ENCODE results near the gene FARSA.

Gene FARSA

DNA sequence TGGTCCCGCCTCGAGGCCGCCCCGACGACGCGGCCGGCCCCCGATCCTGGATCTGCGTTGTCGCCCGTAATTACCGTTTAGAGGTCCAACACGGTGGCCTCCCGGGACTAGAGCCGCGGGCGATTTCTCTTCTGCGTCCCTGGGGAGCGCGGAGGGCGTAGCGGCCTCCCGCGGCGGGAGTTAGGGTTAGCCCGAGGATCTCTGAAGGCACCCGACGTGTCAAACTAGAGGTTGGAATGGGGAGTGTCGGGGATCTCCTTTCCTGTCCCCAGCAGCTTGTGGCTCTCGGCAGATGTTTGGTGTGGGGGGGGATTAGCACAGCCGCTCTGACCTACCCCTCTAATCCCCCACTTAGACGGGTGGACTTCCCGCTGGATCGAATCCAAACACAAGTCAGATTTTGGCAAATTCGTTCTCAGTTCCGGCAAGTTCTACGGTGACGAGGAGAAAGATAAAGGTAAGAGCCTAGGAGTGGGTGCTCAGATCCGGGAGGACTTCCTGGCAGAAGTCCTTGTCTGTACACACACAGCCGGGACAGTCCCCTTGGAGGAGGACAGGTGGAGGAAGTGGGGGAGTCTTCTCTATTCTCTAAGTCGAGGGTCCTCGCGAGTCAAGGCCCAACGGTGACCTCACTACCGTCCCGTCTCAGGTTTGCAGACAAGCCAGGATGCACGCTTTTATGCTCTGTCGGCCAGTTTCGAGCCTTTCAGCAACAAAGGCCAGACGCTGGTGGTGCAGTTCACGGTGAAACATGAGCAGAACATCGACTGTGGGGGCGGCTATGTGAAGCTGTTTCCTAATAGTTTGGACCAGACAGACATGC lies 5.5 kb upstream of the FARSA start:
- Histone ChIP-seq H3K79me1 (replicated peaks; ENCODE audit: low read length, poor library complexity, severe bottlenecking) (no peaks in the 10 kb centered on the region), H3K4ac (ENCODE audit: low read depth in 1 of 2, low read length in 2 of 2) (peak overlapping the region; percentile 90 to 96), H3K27me3 (ENCODE audit: control insufficient read depth in 1 of 2, insufficient read depth in 1 of 2, low read length in 2 of 2) (no peaks in the 10 kb centered on the region), H3K23ac (ENCODE audit: low read length in 2 of 2) (peak overlapping the region in 1 of 2 experiments; percentile 66), H2AFZ (ENCODE audit: low read depth, low read length) (no peak overlapping the region), H2BK120ac (ENCODE audit: low read depth, low read length) (peak overlapping the region; percentile 9), H2BK15ac (ENCODE audit: low read depth, poor library complexity, severe bottlenecking) (peak overlapping the region; percentile 34), H4K8ac (ENCODE audit: low read length) (peak overlapping the region; percentile 93), H3K4me1 (ENCODE audit: control insufficient read depth, insufficient read depth, low read depth, low read length) (peaks cover 32% of the 10 kb centered on the region), H2BK12ac (ENCODE audit: low read length in 2 of 2) (peak overlapping the region in 1 of 2 experiments; percentile 10), H3K18ac (ENCODE audit: low read depth in 1 of 2, low read length in 2 of 2) (peak overlapping the region; percentile 88 to 99), H4K91ac (ENCODE audit: low read length) (peak overlapping the region; percentile 97), H2BK5ac (ENCODE audit: low read depth, low read length, poor library complexity, severe bottlenecking) (peak overlapping the region; percentile 71), H3K27ac (ENCODE audit: low read length, poor library complexity, severe bottlenecking) (peak overlapping the region; percentile 73), H3K4me2 (ENCODE audit: low read length, poor library complexity, severe bottlenecking) (peak overlapping the region; percentile 70), H3K14ac (ENCODE audit: low read length in 2 of 2) (peak overlapping the region; percentile 98), H3K4me3 (ENCODE audit: insufficient read depth in 1 of 2, low read depth in 1 of 2, low read length in 2 of 2) (peak overlapping the region; percentile 98 to 99), H3K36me3 (ENCODE audit: control insufficient read depth in 1 of 2, insufficient read depth in 2 of 2, low read depth in 1 of 2, low read length in 2 of 2) (peaks cover 40 to 45% of the 10 kb centered on the region in 2 experiments), H2AK5ac (ENCODE audit: low read length, severe bottlenecking) (peak overlapping the region; percentile 78), H3K9ac (ENCODE audit: low read length) (peak overlapping the region; percentile 97), H3K9me3 (ENCODE audit: control insufficient read depth, low read length) (no peaks in the 10 kb centered on the region)
- DNase-seq, result peak; percentile 58
- WGBS, result 1% methylated on average over 50 of the region's 54 CpGs

DNA sequence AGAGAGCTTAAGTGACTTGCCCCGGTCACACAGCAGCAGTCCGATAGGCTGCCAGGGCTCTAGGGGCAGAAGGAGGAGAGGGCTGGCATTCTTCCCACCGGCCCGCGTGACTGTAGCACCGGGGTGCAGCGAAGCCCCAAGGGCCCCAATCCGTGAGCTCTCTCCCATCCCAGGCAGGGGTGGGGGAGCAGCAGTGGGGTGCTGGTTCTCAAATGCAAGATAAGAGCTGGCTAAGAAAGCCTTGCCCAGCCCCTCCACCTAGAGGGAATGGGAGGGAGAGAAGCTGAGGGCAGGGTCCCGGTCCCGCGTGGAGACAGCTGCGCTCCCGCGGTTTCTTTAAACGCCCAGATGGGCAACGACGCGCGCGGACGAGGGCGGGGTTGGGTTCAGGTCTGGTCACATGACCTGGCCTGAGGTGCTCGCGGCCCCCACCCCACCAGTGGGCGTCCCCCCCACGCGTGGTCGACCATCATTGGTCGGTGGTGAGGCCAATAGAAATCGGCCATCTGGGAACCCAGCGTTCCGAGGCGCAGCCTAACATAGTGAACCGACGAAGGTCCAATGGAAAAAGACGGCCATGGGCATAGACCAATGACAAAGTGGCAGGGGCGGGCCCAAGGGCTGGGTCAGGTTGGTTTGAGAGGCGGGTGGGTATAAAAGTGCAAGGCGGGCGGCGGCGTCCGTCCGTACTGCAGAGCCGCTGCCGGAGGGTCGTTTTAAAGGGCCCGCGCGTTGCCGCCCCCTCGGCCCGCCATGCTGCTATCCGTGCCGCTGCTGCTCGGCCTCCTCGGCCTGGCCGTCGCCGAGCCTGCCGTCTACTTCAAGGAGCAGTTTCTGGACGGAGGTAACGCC lies 4.6 kb upstream of the FARSA start, which contains the start of gene CALR:
Gene CALR (plus strand): TSS at position 683 of the 852 bp plus-strand sequence. CDS start 71 bp downstream, at position 754.
- Histone ChIP-seq H3K14ac (ENCODE audit: low read length in 2 of 2) (peak within 1 kb of the TSS; percentile 98), H2BK5ac (ENCODE audit: low read depth, low read length, poor library complexity, severe bottlenecking) (peak within 1 kb of the TSS; percentile 71), H4K8ac (ENCODE audit: low read length) (peak within 1 kb of the TSS; percentile 93), H2BK120ac (ENCODE audit: low read depth, low read length) (peak within 1 kb of the TSS; percentile 45), H3K4me1 (ENCODE audit: control insufficient read depth, insufficient read depth, low read depth, low read length) (peaks cover 33% of the 10 kb centered on the region), H3K9me3 (ENCODE audit: control insufficient read depth, low read length) (no peaks in the 10 kb centered on the region), H4K91ac (ENCODE audit: low read length) (peak within 1 kb of the TSS; percentile 97), H3K4me2 (ENCODE audit: low read length, poor library complexity, severe bottlenecking) (peak within 1 kb of the TSS; percentile 99), H3K27ac (ENCODE audit: low read length, poor library complexity, severe bottlenecking) (peak within 1 kb of the TSS; percentile 73), H3K4me3 (ENCODE audit: insufficient read depth in 1 of 2, low read depth in 1 of 2, low read length in 2 of 2) (peak within 1 kb of the TSS; percentile 98 to 99), H3K79me1 (replicated peaks; ENCODE audit: low read length, poor library complexity, severe bottlenecking) (no peaks in the 10 kb centered on the region), H2BK15ac (ENCODE audit: low read depth, poor library complexity, severe bottlenecking) (peak within 1 kb of the TSS; percentile 34), H2AK5ac (ENCODE audit: low read length, severe bottlenecking) (peak within 1 kb of the TSS; percentile 78), H3K36me3 (ENCODE audit: control insufficient read depth in 1 of 2, insufficient read depth in 2 of 2, low read depth in 1 of 2, low read length in 2 of 2) (peaks cover 32 to 37% of the 10 kb centered on the region in 2 experiments), H3K4ac (ENCODE audit: low read depth in 1 of 2, low read length in 2 of 2) (peak within 1 kb of the TSS; percentile 90 to 96), H3K9ac (ENCODE audit: low read length) (peak within 1 kb of the TSS; percentile 97), H3K27me3 (ENCODE audit: control insufficient read depth in 1 of 2, insufficient read depth in 1 of 2, low read length in 2 of 2) (no peaks in the 10 kb centered on the region), H3K18ac (ENCODE audit: low read depth in 1 of 2, low read length in 2 of 2) (peak within 1 kb of the TSS; percentile 88 to 99), H2AFZ (ENCODE audit: low read depth, low read length) (peak within 1 kb of the TSS; percentile 87), H2BK12ac (ENCODE audit: low read length in 2 of 2) (peak within 1 kb of the TSS; percentile 44 to 87), H3K23ac (ENCODE audit: low read length in 2 of 2) (peak within 1 kb of the TSS in 1 of 2 experiments; percentile 66)
- WGBS, result under 1% methylated on average over 62 of the region's 63 CpGs
- DNase-seq, result peak; percentile 100

DNA sequence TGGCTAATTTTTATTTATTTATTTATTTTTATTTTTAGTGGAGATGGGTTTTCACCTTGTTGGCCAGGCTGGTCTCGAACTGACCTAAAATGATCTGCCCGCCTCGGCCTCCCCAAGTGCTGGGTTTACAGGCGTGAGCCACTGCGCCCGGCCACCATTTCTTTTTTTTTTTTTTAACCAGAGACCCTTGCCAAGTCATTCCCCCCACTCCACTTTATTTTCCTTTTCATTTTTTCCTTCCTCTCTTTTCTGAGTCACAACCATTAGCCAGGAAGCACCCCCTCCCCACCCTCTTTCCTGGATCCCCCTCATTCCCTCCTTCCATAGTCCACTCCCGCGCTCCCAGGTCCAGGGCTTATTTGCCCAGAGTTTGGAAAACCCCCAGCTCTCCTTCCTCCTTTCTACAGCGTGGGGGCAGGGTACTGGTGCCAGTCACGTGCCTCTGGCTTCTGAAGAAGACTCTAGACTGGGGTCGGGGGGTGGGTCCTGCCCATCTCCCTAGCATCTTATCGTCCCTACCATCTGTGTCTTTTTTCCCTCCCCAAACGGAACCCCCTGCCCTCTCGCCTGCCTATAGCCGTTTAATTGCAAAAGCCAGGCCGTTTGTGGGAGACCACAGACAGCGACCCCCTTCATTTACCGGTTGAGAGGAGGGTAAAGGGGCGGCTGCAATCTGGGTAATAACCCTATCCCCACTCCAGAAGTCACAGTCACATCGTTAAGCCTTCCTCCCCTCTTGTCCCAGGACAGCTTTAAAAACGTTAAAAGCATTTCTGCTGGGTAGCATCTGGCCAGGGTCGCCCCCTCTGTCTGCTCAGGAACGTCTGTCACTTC lies 3.8 kb upstream of the FARSA start:
- Histone ChIP-seq H3K4ac (ENCODE audit: low read depth in 1 of 2, low read length in 2 of 2) (peak overlapping the region in 1 of 2 experiments; percentile 40), H3K4me2 (ENCODE audit: low read length, poor library complexity, severe bottlenecking) (peak overlapping the region; percentile 99), H3K9me3 (ENCODE audit: control insufficient read depth, low read length) (no peaks in the 10 kb centered on the region), H2BK12ac (ENCODE audit: low read length in 2 of 2) (peak overlapping the region; percentile 44 to 45), H2AFZ (ENCODE audit: low read depth, low read length) (peak overlapping the region; percentile 87), H3K27ac (ENCODE audit: low read length, poor library complexity, severe bottlenecking) (peak overlapping the region; percentile 21), H3K4me3 (ENCODE audit: insufficient read depth in 1 of 2, low read depth in 1 of 2, low read length in 2 of 2) (peak overlapping the region; percentile 43 to 98), H3K9ac (ENCODE audit: low read length) (peak overlapping the region; percentile 97), H3K79me1 (replicated peaks; ENCODE audit: low read length, poor library complexity, severe bottlenecking) (no peaks in the 10 kb centered on the region), H3K36me3 (ENCODE audit: control insufficient read depth in 1 of 2, insufficient read depth in 2 of 2, low read depth in 1 of 2, low read length in 2 of 2) (peaks cover 25 to 30% of the 10 kb centered on the region in 2 experiments), H4K91ac (ENCODE audit: low read length) (peak overlapping the region; percentile 78), H3K4me1 (ENCODE audit: control insufficient read depth, insufficient read depth, low read depth, low read length) (peaks cover 34% of the 10 kb centered on the region), H3K23ac (ENCODE audit: low read length in 2 of 2) (no peak overlapping the region), H3K18ac (ENCODE audit: low read depth in 1 of 2, low read length in 2 of 2) (peak overlapping the region; percentile 40 to 80), H2BK15ac (ENCODE audit: low read depth, poor library complexity, severe bottlenecking) (no peak overlapping the region), H2BK5ac (ENCODE audit: low read depth, low read length, poor library complexity, severe bottlenecking) (no peak overlapping the region), H4K8ac (ENCODE audit: low read length) (peak overlapping the region; percentile 77), H2AK5ac (ENCODE audit: low read length, severe bottlenecking) (peak overlapping the region; percentile 20), H3K14ac (ENCODE audit: low read length in 2 of 2) (no peak overlapping the region), H3K27me3 (ENCODE audit: control insufficient read depth in 1 of 2, insufficient read depth in 1 of 2, low read length in 2 of 2) (no peaks in the 10 kb centered on the region), H2BK120ac (ENCODE audit: low read depth, low read length) (peak overlapping the region; percentile 45)
- peak; percentile 55 for DNase-seq
- 32% methylated on average over 22 of the region's 23 CpGs for WGBS
